HEK293T (cell line): ENCODE results near the gene FN1.

ENCODE experiments used
- CTCF ChIA-PET: fragments of 350-600 bp; formaldehyde crosslinking; extraction: SDS; loops from one replicate; lab custom pipeline; 2021; ENCODE audit warnings: antibody characterized with exemption, inconsistent platforms; lab: Yijun Ruan, JAX
- POLR2A ChIA-PET: fragments of 350-600 bp; formaldehyde crosslinking; extraction: SDS; loops from one replicate; lab custom pipeline; 2020; ENCODE audit warnings: antibody characterized with exemption, inconsistent platforms; lab: Yijun Ruan, JAX
- DNase-seq: peaks from one replicate; pipeline ENCODE4 v3.0.0; 2012; ENCODE audit warnings: mixed read lengths; ENCODE audit errors: extremely low spot score
- ARNT ChIP-seq: fragments of 450-650 bp; IDR thresholded peaks from 2 replicates; pipeline ENCODE4 v1.6.1; 2017; ENCODE audit warnings: mild to moderate bottlenecking
- BHLHE40 ChIP-seq: fragments of 450-650 bp; IDR thresholded peaks from 2 replicates; pipeline ENCODE4 v1.6.1; 2016; ENCODE audit warnings: mild to moderate bottlenecking, moderate library complexity, borderline replicate concordance
- CTBP1 ChIP-seq: fragments of 450-650 bp; IDR thresholded peaks from 2 replicates; pipeline ENCODE4 v1.6.1; 2016; ENCODE audit warnings: borderline replicate concordance
- ELF4 ChIP-seq: fragments of 450-650 bp; IDR thresholded peaks from 2 replicates; pipeline ENCODE4 v1.6.1; 2017; ENCODE audit warnings: antibody characterized with exemption
- FOXA1 ChIP-seq: fragments of 450-650 bp; IDR thresholded peaks from 2 replicates; pipeline ENCODE4 v1.6.1; 2016; ENCODE audit warnings: mild to moderate bottlenecking
- FOXK2 ChIP-seq: fragments of 450-650 bp; IDR thresholded peaks from 2 replicates; pipeline ENCODE4 v1.6.1; 2016; ENCODE audit warnings: mild to moderate bottlenecking
- FOXM1 ChIP-seq: fragments of 450-650 bp; IDR thresholded peaks from 2 replicates; pipeline ENCODE4 v1.6.1; 2017; ENCODE audit warnings: mild to moderate bottlenecking, borderline replicate concordance
- HDGF ChIP-seq: fragments of 450-650 bp; IDR thresholded peaks from 2 replicates; pipeline ENCODE4 v1.6.1; 2017; ENCODE audit warnings: antibody characterized with exemption, borderline replicate concordance
- L3MBTL2 ChIP-seq: fragments of 450-650 bp; conservative IDR thresholded peaks from 2 replicates; pipeline ENCODE4 v1.6.1; 2016; ENCODE audit warnings: mild to moderate bottlenecking
- LEF1 ChIP-seq: fragments of 450-650 bp; IDR thresholded peaks from 2 replicates; pipeline ENCODE4 v1.6.1; 2017; ENCODE audit warnings: mild to moderate bottlenecking, borderline replicate concordance
- NFRKB ChIP-seq: fragments of 450-650 bp; IDR thresholded peaks from 2 replicates; pipeline ENCODE4 v1.6.1; 2016; ENCODE audit warnings: mild to moderate bottlenecking, moderate library complexity
- PKNOX1 ChIP-seq: fragments of 450-650 bp; IDR thresholded peaks from 2 replicates; pipeline ENCODE4 v1.6.1; 2016
- SP1 ChIP-seq: fragments of 450-650 bp; IDR thresholded peaks from 2 replicates; pipeline ENCODE4 v1.6.1; 2017
- SUZ12 ChIP-seq: fragments of 450-650 bp; IDR thresholded peaks from 2 replicates; pipeline ENCODE4 v1.6.1; 2016; ENCODE audit warnings: mild to moderate bottlenecking
- TARDBP ChIP-seq: fragments of 450-650 bp; IDR thresholded peaks from 2 replicates; pipeline ENCODE4 v1.6.1; 2016
- ZNF384 ChIP-seq: fragments of 450-650 bp; IDR thresholded peaks from 2 replicates; pipeline ENCODE4 v1.6.1; 2016

The FN1 gene

GRCh38 chr2:215407061-215407460 is 28.8 kb downstream of the FN1 start:
- ChIA-PET POLR2A (no interaction called here), CTCF (no interaction called here)
- DNase-seq = no peak
- TF ChIP-seq NFRKB = no peak
- TF ChIP-seq PKNOX1 = no peak
- no peak for TF ChIP-seq CTBP1
- TF ChIP-seq SUZ12 = no peak
- TF ChIP-seq SP1 = no peak
- no peak for TF ChIP-seq FOXM1
- no peak for TF ChIP-seq LEF1
- no peak for TF ChIP-seq TARDBP
- no peak for TF ChIP-seq BHLHE40
- TF ChIP-seq L3MBTL2 = no peak
- no peak for TF ChIP-seq FOXK2
- no peak for TF ChIP-seq ZNF384
- no peak for TF ChIP-seq ARNT
- TF ChIP-seq HDGF = no peak
- TF ChIP-seq FOXA1 = no peak
- no peak for TF ChIP-seq ELF4

GRCh38 chr2:215405722-215406581 is 29.9 kb downstream of the FN1 start:
- no peak for DNase-seq
- ChIA-PET CTCF (no interaction called here), POLR2A (no interaction called here)
- no peak for TF ChIP-seq CTBP1
- no peak for TF ChIP-seq HDGF
- no peak for TF ChIP-seq ELF4
- no peak for TF ChIP-seq FOXA1
- no peak for TF ChIP-seq SP1
- TF ChIP-seq PKNOX1 = no peak
- TF ChIP-seq LEF1 = no peak
- no peak for TF ChIP-seq ARNT
- no peak for TF ChIP-seq NFRKB
- TF ChIP-seq FOXK2 = no peak
- TF ChIP-seq BHLHE40 = no peak
- no peak for TF ChIP-seq SUZ12
- no peak for TF ChIP-seq L3MBTL2
- no peak for TF ChIP-seq ZNF384
- TF ChIP-seq TARDBP = no peak
- no peak for TF ChIP-seq FOXM1

GRCh38 chr2:215404348-215405012 is 31.4 kb downstream of the FN1 start:
- no peak for DNase-seq
- CTCF ChIA-PET = no interaction called here

GRCh38 chr2:215403441-215404347 is 32.2 kb downstream of the FN1 start:
- POLR2A ChIA-PET = no interaction called here

More at GRCh38 chr2:215404348-215405012, 31.4 kb downstream of the FN1 start:
- POLR2A ChIA-PET = no interaction called here
- TF ChIP-seq FOXM1 = no peak
- TF ChIP-seq TARDBP = no peak
- TF ChIP-seq SP1 = no peak
- TF ChIP-seq HDGF = no peak
- no peak for TF ChIP-seq FOXA1

More at GRCh38 chr2:215403441-215404347, 32.2 kb downstream of the FN1 start:
- TF ChIP-seq FOXA1 (no peak), ARNT (no peak), ELF4 (no peak), BHLHE40 (no peak), SP1 (no peak), L3MBTL2 (no peak), PKNOX1 (no peak), LEF1 (no peak), FOXK2 (no peak), SUZ12 (no peak), NFRKB (no peak), HDGF (no peak), TARDBP (no peak), ZNF384 (no peak), CTBP1 (no peak), FOXM1 (no peak)
- CTCF ChIA-PET = no interaction called here
- no peak for DNase-seq
